ENCODE measurements around the gene MIS12. TPM values are rescaled to one million over a fixed set of nuclear protein-coding genes. Genes with fewer than 3 reads are reported as not detected.

Gene MIS12, protein sequence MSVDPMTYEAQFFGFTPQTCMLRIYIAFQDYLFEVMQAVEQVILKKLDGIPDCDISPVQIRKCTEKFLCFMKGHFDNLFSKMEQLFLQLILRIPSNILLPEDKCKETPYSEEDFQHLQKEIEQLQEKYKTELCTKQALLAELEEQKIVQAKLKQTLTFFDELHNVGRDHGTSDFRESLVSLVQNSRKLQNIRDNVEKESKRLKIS
- 21.6 and 24.3 TPM in 2 replicates for total RNA-seq (2014; rRNA removed; shearing (Covaris generic))

DNA sequence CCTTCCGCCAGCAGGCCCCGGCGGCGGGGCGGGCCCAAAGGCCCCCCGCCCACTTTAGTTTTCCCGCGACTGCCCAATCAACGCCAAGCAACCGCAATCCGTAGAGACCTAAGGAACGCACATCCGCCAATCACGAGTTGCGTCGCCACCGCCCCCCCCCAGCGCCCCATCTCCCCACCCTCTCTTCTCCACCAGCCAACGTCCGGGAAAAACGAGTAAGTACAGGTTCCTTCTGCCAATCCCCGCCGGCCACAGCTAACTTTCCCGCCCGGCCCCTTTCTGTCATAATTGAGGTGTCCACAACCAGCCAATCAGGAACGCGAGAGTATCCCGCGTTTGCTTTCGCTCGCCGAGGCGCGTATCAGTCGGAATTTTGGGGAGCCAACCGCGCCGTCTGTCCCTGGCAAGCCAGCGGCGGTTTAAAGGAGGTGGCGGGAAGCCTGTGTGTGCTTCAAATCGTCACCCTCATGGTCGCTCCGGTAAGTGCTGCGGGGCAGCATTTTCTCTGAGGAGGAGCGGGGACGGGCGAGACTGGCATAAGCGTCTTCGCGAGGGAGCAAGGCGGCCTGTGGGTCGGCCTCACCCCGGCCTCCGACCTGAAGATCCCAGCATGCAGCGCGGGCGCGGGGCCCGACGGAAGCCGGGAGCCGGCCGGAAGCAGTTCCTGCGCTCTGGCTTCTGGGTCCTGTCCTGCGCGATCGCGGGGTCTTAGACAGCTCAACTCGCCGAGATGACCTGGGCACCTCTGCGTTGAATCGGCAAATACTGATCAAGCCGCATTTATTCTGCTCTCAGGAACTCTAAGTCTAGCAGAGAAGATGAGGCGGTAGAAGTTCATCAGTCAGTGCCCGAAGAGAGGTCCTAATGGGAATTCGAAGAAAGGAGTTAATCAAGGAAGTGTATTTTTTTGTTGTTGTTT is at the start of gene MIS12:
Gene MIS12 (plus strand): TSS at position 361 of the 919 bp plus-strand sequence. CDS start 2,297 bp downstream, outside the sequence.
- peak; percentile 99 for DNase-seq (ENCODE audit: low read depth)

DNA sequence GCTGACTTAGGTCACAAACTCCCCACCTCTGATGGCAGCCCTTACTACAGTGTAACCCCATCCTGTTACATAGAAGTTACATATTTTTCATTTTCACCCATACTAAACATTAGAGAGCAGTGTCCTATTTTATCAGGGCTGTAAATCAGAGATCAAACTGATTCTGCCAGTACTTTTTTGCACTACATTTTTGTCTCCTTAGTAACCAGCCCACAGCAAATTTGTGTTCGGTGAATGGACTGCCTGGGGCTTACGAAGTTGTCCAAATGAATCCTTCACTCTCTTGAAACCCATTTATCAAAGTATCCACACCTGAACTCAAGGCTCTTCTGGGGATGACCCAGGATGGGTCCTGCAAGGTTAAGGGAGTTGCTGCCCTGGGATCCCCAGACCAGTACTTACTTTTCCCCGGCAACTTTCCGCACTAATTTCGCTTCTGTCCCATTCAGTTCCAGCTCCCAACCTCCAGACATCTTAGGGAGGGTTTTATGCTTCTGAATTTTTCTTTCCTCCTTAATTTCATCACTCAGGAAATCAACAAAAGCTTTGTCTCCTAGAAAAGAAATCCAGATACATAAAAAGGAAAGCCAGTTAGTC is 48.5 kb upstream of the MIS12 start:
- DNase-seq (ENCODE audit: low read depth) = peak; percentile 61

DNA sequence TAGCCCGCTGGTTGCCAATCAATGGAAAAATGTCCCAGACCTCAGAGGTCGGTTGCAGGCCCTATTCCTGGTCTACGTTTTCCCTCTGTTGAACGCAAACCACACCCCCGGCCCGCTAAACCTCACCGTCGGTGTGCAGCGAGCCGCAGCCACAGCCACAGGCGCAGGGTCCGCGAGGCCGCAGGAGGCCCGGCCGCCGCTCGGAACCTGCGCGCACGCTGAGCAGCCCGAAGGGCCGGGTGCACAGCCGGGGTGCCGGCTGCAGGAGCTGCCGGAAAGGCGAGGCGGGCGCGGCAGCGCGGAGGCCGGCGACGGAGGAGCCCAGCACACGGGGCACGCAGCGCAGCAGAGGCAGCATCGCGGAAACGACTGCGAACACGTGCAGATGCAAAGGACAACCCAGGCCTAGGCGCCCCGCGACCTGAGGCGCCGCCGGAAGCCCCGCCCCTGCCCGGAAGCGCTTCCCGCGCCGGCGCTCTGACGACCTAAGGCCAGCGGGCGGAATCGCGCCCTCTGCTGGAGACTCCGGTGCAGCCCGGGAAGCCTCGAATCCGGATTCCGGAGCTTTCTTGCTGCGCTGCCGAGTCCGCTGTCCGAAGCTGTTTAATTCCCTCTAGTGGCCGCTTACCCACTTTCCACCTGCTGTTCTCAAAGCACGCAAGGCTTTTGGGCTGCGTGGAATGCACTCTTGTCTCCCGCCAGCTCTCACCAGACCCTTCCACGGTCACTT is 47.5 kb upstream of the MIS12 start, which contains the start of gene C1QBP:
Gene C1QBP (minus strand): TSS at position 440 of the 730 bp plus-strand sequence. CDS start 82 bp downstream, at position 358.
- DNase-seq (ENCODE audit: low read depth) = peak; percentile 86

DNA sequence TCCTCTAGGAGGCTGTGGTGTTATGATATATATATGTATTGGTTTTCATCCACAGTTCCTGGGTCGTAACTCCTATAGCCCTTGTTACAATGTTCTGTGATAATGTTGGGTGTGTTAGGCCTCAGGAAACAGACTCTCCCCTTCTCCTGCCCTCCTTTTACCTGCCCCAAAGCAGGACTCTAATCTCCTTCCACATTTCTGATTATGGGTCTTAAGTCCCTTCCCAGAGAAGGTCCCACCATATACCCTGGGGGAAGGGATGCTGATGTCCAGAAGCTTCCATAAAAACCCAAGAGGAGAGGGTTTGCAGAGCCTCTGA is 47.0 kb upstream of the MIS12 start:
- no peak for DNase-seq (ENCODE audit: low read depth)

DNA sequence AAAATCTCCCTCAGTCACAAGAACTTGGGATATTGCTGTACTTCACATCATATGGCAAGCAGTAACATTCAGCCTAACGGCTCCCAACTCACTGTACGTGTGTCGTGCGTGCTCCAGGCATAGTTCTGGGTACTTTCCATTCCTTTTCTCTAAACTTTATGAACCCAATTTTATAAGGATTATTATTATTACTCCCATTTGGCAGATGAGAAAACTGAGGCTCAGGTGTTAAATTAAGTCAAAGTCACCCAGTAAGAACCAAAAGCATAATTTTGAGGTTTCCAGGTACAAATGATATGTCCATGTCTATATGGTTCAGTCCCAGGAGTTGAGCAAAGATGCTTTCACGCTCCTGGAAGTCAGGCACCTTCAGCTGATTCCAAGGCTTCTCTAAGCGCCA is 42.6 kb upstream of the MIS12 start:
- no peak for DNase-seq (ENCODE audit: low read depth)

DNA sequence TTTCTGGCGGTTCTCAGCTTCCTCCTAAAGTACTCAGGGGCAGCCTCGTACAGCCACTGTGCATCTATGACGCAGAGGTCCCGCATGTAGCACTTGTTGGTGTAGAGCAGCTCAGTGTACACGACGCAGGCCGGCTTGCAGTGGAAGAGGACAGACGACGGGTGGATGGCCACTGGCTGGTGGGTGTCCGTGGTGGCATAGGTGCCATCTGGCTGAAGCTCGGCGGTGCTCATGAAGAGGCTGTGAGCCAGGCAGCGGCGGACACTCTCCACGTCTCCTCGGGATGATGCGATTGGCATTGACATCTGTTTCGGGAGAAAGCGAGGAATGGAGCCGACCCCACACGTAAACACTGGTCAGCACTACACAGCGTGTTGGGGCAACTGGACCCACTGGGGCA is 42.2 kb upstream of the MIS12 start:
- DNase-seq (ENCODE audit: low read depth) = no peak

DNA sequence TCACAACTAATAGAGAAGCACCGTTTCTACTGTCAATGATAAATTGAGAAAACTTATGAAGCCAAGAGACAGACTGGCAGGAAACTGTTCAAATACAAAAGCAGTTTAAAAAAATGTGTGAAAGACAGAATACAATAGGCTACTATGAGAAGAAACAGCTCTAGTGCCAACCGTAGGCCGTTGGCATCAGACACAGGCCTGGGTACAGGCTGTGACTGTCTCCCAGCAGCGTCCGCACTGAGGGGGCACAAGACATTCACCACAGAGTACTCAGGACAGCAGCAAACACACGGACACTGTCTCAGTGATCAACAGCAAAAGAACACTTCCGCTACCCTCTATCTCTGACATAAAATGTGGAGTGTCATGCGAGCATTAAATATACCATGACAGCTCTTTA is 39.6 kb upstream of the MIS12 start:
- DNase-seq (ENCODE audit: low read depth) = no peak

DNA sequence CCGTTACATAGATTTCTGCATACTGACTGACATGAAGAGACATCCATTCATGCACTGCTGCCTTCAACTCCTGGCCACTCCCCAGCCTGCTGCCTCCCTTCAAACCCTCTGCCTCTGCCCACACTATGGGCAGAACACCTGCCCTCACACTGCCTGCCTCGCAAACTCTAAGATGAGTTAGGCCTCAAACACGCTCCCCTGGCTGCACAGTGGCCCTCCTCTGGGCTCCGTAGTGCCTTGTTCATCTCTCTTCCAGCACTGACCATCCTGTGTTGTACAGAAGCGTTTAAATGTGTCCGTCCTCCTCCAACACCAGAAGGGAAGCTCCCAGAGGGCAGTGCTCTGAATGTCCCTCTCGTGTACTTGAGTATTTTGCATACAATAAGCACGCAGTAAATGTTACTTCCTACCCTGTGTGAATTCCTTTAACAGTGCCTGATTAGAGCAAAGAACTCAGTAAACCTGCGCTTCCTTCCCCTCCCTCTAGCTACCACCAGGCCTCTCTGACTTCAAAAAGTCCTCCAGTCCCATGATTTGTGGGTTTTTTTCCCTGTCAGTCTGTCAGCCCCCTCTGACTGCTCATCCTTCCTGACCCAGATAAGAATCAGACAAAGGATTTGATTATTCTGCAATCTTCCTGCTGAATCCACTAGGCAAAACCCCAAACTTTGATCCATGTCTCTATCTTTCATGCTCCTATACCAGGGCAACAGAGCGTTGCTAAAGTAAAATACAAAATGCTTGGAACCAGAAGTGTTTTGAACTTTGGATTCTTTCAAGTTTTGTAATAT is 21.5 kb upstream of the MIS12 start:
- no peak for DNase-seq (ENCODE audit: low read depth)

DNA sequence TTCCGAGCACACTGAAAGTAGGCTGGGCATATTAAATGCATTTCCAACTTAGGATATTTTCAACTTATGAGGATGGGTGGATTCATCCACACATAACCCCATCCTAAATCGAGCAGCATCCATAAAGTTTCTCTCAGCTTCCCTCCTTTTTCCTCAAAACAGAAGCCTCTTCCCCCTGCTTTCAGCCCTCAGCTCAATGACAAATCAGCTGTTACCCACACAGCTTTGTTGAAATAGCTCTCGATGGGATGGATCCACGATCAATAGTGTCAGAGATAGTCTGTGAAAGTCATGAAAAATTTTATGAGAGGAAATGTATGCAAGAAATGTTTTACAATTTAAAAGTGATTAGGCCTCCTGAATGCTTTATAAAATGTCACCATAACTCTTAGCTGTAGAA is 20.1 kb upstream of the MIS12 start:
- DNase-seq (ENCODE audit: low read depth) = no peak

DNA sequence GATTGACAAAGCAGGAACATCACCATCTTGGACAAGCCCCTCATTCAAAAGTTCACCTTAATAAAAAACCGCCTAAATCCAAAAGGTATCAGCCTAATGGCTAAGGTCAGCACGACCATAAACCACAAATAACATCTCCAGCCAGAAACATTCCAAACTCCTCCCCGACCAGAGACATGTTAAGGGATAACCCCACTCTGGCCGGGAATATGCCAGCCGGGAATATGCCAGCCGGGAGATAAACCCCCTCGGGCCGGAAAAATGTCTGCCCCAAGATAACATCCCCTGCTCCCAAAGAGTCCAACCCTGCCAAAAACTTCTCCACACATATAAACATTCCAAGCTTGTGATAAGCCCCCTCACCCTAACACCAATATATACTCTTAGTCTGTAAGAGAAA is 18.9 kb upstream of the MIS12 start:
- DNase-seq (ENCODE audit: low read depth) = peak; percentile 2

DNA sequence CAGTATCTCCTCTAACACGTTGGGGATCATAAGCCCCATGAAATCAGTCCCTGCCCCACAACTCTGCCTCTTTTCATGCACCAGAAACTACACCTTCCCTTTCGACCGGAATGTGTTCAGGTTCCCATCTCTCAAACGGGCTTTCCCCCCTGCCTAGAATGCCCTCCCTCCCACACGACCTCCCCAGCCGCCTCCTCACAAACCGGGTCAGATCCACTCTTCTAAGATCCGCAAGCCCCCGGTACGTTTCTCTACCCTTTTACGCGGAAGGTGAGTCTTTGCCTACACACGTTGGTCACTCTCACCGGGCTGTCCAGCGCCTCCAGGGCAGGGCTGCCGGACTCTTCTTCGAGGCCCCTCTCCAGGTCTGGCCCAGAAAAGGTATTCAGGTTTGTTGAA is 18.3 kb upstream of the MIS12 start:
- no peak for DNase-seq (ENCODE audit: low read depth)

DNA sequence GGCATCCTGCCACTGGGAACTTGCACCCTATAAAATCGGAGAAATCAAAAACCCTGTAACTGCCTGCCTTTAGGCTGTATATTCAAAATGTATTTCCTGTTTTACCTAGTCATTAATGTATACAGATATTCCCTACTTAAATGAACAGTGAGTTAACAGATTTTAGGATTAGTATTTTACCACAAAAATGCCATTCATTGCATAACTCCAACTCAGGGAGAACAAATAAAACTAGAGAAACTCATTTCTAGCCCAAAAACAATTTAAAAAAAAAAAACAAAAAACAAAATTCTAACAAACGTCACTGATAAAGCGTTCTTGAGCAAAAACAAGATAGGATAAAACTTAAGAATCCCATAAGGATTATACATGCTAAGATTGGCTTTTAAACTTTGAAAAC is 13.9 kb upstream of the MIS12 start:
- DNase-seq (ENCODE audit: low read depth) = no peak

DNA sequence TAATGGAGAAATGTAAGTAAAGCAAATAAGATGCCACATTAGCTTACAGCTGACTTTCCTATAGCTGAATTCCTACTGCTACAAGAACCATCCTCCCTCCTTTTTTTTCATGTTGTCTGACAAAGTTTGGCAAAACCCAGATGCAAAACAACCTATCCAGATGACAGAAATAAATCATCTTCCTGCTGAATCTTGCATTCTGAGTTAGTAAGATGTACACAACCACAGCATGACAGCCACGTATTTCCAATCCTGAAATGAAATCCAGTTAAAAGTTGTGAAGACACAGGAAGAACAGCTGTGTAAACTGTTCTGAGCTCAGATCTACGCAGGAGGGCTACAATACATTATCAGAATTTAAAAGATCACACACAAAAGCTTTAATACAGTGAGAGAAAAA is 12.5 kb upstream of the MIS12 start:
- DNase-seq (ENCODE audit: low read depth) = no peak

DNA sequence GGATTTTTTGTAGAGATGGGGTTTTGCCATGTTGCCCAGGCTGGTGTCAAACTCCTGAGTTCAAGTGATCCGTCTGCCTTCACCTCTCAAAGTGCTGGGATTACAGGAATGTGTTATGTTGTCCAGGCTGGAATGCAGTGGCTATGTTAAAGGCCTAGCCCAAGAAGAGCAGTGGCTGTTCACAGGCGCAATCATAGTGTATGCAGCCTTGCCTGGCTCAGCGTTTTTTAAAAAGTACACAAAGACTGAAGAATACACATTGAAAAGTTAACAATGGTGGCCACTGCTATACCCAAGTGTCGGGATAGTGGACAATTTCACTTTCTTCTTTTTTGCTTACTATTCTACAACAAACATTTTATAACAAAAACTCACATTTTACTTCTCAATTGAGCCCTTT is 7.4 kb upstream of the MIS12 start:
- DNase-seq (ENCODE audit: low read depth) = no peak

DNA sequence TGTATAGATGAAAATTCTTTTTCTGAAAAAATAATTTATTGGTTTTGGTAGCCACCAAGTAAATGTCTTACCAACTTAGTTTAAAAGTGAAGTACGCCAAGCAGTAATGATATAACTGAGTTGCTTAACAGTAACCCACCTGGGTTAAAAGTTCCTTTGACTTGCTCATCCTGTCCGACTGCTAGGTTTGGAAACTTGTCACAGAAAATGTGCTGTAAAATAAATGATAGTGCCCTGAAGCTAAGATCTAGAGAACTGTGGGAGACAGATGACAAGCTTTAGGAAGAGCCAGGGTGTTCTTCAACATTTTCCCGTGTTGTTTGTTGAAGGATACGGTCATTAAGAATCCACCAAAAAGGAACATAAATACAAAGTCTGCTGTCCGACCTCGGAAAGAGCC is 5.4 kb upstream of the MIS12 start:
- DNase-seq (ENCODE audit: low read depth) = no peak

DNA sequence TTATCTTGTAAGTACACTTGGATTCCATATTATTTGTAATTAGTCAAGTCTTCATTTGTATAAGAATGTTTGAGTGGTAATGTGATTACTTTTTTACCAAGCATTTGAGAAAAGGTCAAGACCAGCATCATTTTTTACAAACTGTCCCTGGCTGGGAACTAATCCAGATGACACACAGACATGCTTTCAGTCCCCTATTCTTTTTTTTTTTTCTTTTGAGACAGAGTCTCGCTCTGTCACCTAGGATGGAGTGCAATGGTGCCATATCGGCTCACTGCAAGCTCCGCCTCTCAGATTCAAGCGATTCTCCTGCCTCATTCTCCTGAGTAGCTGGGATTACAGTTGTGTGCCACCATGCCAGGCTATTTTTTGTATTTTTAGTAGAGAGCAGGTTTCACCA is 4.9 kb upstream of the MIS12 start:
- DNase-seq (ENCODE audit: low read depth) = no peak

DNA sequence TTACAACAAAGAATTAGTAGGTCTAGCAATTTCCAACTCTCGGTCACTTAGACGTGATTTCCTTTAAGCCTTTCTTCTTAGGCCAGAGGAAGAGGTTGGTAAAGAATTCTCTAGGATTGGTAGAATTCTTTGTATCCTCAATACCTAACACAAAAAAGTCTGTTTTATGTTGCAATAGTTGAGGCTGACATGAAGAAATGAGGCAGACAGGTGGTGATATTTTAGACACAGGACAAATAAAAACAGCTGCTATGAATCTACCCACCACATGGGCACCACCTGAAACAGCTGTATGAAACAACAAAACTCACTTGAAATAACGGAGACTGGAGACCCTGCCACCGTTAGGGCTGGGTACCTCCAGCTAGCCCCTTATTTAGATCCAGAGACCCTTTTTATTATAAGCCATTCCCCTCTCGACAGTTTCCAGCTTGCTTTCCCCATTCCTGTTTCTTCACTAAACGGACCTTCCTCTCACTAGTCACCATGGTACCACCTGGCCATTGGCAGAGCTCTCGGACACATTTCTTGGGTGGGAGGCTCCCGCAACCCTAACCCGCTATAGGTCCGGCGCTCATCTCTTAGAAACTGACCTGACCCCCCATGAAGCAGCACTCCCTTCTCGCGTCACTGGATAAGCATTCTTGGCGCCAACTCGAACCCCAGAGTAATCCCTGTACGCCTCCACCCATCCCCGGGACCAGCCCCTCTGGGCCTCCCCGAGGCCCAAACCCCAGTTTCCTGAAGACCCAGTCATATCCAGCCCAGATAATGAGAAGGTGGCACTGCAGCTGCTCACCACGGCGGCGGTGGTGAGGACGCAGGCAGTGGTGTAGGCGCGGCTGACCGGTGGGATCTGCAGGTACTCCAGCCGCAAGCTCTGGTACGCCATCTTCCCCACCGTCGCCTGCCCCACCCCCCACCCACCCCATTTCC is 828 bp upstream of the MIS12 start, which contains the start of gene DERL2:
Gene DERL2 (minus strand): TSS at position 909 of the 936 bp plus-strand sequence. CDS start 17 bp downstream, at position 892.
- DNase-seq (ENCODE audit: low read depth) = peak; percentile 18

DNA sequence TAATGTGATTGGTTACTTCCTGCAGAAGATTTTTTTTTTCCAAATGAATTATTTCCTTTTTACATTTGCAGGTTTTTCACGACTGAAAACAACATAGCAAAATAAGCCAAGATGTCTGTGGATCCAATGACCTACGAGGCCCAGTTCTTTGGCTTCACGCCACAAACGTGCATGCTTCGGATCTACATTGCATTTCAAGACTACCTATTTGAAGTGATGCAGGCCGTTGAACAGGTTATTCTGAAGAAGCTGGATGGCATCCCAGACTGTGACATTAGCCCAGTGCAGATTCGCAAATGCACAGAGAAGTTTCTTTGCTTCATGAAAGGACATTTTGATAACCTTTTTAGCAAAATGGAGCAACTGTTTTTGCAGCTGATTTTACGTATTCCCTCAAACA is 2.4 kb downstream of the MIS12 start:
- DNase-seq (ENCODE audit: low read depth) = no peak

DNA sequence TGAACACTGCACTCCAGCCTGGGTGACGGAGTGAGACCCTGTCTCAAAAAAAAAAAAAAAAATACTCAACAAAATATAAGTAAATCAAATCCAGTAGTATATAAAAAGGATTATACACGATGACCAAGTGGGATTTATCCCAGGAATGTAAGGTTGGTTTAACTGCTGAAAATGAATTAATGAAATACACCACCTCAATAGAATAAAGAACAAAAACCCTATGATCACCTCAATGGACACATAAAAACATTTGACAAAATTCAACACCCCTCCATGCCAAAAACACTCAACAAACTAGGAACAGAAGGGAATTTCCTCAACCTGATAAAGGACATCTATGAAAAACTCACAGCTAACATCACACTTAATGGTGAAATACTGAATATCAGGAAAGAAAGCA is 6.6 kb downstream of the MIS12 start:
- no peak for DNase-seq (ENCODE audit: low read depth)

All from RPMI7951 (cell line).